8988T (cell line): Measurements from ENCODE around the gene SHCBP1L.

Experiments
- DNase-seq: peaks from one replicate; pipeline ENCODE4 v3.0.0; 2011

SHCBP1L gene

GRCh38 chr1:182888736-182889531 lies 64.0 kb downstream of the SHCBP1L start:
- no peak for DNase-seq

- DNase-seq: no peak
Measured at GRCh38 chr1:182886985-182887384, 66.0 kb downstream of the SHCBP1L start.

- DNase-seq: no peak
Measured at GRCh38 chr1:182885591-182885990, 67.4 kb downstream of the SHCBP1L start.

GRCh38 chr1:182884872-182885271 lies 68.1 kb downstream of the SHCBP1L start:
- no peak for DNase-seq

GRCh38 chr1:182877842-182878241 lies 75.1 kb downstream of the SHCBP1L start:
- DNase-seq: no peak

- DNase-seq: no peak
Measured at GRCh38 chr1:182877331-182877730, 75.6 kb downstream of the SHCBP1L start.

- DNase-seq: no peak
Measured at GRCh38 chr1:182875889-182876288, 77.1 kb downstream of the SHCBP1L start.

GRCh38 chr1:182872881-182873280 lies 80.1 kb downstream of the SHCBP1L start:
- no peak for DNase-seq

GRCh38 chr1:182869241-182869666 lies 83.7 kb downstream of the SHCBP1L start:
- DNase-seq: no peak

GRCh38 chr1:182867861-182868260 lies 85.1 kb downstream of the SHCBP1L start:
- DNase-seq: no peak

- no peak for DNase-seq
Measured at GRCh38 chr1:182863940-182864339, 89.0 kb downstream of the SHCBP1L start.

GRCh38 chr1:182862827-182863226 lies 90.1 kb downstream of the SHCBP1L start:
- no peak for DNase-seq

GRCh38 chr1:182861994-182862393 lies 91.0 kb downstream of the SHCBP1L start:
- DNase-seq: no peak

GRCh38 chr1:182860658-182861057 lies 92.3 kb downstream of the SHCBP1L start:
- no peak for DNase-seq

- DNase-seq: no peak
Measured at GRCh38 chr1:182857212-182857611, 95.8 kb downstream of the SHCBP1L start.

- no peak for DNase-seq
Measured at GRCh38 chr1:182855911-182856310, 97.1 kb downstream of the SHCBP1L start.

GRCh38 chr1:182851825-182852224 lies 101.1 kb downstream of the SHCBP1L start:
- DNase-seq: no peak

- DNase-seq: no peak
Measured at GRCh38 chr1:182850319-182850718, 102.6 kb downstream of the SHCBP1L start.
